DND-41 (cell line): Measurements from ENCODE around the gene KCNH3.

Experiments used
- CTCF ChIP-seq: IDR thresholded peaks from 2 replicates; pipeline ENCODE4 v1.5.1; 2012; ENCODE audit warnings: borderline replicate concordance, low read length, moderate library complexity, mild to moderate bottlenecking; ENCODE audit not compliant: poor library complexity, severe bottlenecking; ENCODE audit errors: extremely low read depth
- EZH2 ChIP-seq: IDR thresholded peaks from 3 replicates; pipeline ENCODE4 v1.6.1; 2012; ENCODE audit warnings: borderline replicate concordance, low read depth, mild to moderate bottlenecking, moderate library complexity, low read length, inconsistent platforms; ENCODE audit not compliant: severe bottlenecking

GRCh38 chr12:49558526-49558925, 19.7 kb downstream of the KCNH3 start:
- TF ChIP-seq CTCF, result no peak
- TF ChIP-seq EZH2, result no peak
